HL-60 (cell line): Measurements from ENCODE around the gene ALK.

Source experiments
- DNase-seq, 2 experiments: peaks; one replicate each; pipeline ENCODE4 v3.0.0-alpha.2; 2010 to 2020; ENCODE audit warnings: low read depth in 1 of 2, low spot score in 1 of 2
- H3K27ac ChIP-seq: fragments of 250-450 bp; sonication (Bioruptor Pico); replicated peaks from 2 replicates; pipeline ENCODE4 v1.5.1; 2020; ENCODE audit warnings: mild to moderate bottlenecking, moderate library complexity
- H3K27me3 ChIP-seq: fragments of 250-450 bp; sonication (Bioruptor Pico); 2 replicates; pipeline ENCODE4 v1.5.1; 2021; ENCODE audit warnings: mild to moderate bottlenecking, moderate library complexity; ENCODE audit not compliant: insufficient read depth, poor library complexity, severe bottlenecking
- H3K4me3 ChIP-seq: replicated peaks from 2 replicates; pipeline ENCODE4 v1.5.1; 2011; ENCODE audit warnings: mild to moderate bottlenecking, control low read depth, low read length; ENCODE audit not compliant: insufficient read depth
- GABPA ChIP-seq: IDR thresholded peaks from 2 replicates; pipeline ENCODE4 v1.6.1; 2012; ENCODE audit warnings: low read depth
- POLR2AphosphoS5 ChIP-seq: IDR thresholded peaks from 2 replicates; pipeline ENCODE4 v1.6.1; 2012; ENCODE audit warnings: low read depth
- SPI1 ChIP-seq: IDR thresholded peaks from 2 replicates; pipeline ENCODE4 v1.6.1; 2012; ENCODE audit warnings: low read depth, mild to moderate bottlenecking, borderline replicate concordance
- TF ChIP-seq, protein P1 (sequence below): IDR thresholded peaks from one replicate; pipeline ENCODE4 v1.5.1; 2011; ENCODE audit warnings: low read length, control low read depth, inconsistent platforms; ENCODE audit not compliant: insufficient read depth
- TF ChIP-seq, protein P2 (sequence below): IDR thresholded peaks from 2 replicates; pipeline ENCODE4 v1.6.1; 2012; ENCODE audit warnings: low read depth; ENCODE audit not compliant: insufficient replicate concordance

Gene ALK

DNA sequence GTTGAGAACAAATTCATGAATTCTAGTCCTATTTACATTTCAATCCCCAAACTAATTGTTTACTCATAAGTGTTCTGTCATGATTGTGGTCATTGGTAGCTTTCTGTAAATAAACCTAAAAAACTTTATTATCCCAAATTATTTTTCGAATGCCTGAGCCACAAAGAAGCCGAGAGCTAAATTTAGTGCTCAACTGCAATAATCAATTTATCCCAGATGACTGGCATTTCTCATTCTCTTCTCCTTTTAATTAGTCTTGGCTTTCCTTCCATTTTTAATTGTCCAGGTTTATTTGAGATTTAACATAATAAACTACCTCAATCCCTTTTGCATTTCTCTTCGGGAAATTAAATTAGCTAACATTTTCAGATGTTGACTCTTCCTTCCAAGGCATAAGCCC, 308.3 kb downstream of the ALK start:
- DNase-seq, result no peak
- H3K4me3 ChIP-seq, result no peak overlapping the region
- H3K27ac ChIP-seq, result no peak overlapping the region
- H3K27me3 ChIP-seq, result no peaks in the 10 kb centered on the region
- TF ChIP-seq GABPA, result no peak
- TF ChIP-seq, protein P1, sequence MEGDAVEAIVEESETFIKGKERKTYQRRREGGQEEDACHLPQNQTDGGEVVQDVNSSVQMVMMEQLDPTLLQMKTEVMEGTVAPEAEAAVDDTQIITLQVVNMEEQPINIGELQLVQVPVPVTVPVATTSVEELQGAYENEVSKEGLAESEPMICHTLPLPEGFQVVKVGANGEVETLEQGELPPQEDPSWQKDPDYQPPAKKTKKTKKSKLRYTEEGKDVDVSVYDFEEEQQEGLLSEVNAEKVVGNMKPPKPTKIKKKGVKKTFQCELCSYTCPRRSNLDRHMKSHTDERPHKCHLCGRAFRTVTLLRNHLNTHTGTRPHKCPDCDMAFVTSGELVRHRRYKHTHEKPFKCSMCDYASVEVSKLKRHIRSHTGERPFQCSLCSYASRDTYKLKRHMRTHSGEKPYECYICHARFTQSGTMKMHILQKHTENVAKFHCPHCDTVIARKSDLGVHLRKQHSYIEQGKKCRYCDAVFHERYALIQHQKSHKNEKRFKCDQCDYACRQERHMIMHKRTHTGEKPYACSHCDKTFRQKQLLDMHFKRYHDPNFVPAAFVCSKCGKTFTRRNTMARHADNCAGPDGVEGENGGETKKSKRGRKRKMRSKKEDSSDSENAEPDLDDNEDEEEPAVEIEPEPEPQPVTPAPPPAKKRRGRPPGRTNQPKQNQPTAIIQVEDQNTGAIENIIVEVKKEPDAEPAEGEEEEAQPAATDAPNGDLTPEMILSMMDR, result no peak
- TF ChIP-seq POLR2AphosphoS5, result no peak
- TF ChIP-seq SPI1, result no peak
- TF ChIP-seq, protein P2, sequence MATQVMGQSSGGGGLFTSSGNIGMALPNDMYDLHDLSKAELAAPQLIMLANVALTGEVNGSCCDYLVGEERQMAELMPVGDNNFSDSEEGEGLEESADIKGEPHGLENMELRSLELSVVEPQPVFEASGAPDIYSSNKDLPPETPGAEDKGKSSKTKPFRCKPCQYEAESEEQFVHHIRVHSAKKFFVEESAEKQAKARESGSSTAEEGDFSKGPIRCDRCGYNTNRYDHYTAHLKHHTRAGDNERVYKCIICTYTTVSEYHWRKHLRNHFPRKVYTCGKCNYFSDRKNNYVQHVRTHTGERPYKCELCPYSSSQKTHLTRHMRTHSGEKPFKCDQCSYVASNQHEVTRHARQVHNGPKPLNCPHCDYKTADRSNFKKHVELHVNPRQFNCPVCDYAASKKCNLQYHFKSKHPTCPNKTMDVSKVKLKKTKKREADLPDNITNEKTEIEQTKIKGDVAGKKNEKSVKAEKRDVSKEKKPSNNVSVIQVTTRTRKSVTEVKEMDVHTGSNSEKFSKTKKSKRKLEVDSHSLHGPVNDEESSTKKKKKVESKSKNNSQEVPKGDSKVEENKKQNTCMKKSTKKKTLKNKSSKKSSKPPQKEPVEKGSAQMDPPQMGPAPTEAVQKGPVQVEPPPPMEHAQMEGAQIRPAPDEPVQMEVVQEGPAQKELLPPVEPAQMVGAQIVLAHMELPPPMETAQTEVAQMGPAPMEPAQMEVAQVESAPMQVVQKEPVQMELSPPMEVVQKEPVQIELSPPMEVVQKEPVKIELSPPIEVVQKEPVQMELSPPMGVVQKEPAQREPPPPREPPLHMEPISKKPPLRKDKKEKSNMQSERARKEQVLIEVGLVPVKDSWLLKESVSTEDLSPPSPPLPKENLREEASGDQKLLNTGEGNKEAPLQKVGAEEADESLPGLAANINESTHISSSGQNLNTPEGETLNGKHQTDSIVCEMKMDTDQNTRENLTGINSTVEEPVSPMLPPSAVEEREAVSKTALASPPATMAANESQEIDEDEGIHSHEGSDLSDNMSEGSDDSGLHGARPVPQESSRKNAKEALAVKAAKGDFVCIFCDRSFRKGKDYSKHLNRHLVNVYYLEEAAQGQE, result no peak

DNA sequence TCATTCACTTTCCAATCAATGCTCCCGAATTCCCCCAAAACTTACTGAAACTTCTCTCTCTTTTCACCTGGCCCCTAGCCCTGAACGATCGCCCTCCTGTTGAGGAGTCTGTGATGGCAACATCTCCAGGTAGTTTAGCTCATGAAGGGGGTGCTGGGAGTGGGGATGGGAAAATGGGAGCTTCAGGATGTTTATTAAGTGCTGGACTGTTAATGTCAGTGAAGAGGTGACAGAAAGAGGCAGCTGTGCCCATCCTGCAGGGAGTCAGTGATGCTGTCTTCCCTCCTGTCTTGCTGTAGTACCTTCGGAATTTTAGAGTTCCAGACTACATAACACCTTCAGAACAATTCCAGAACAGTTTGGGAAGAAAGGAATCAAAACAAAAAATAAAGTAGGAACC, 308.8 kb downstream of the ALK start:
- no peak overlapping the region for H3K27ac ChIP-seq
- H3K27me3 ChIP-seq, result no peaks in the 10 kb centered on the region
- TF ChIP-seq, protein P2, result no peak
- TF ChIP-seq SPI1 (no peak), GABPA (no peak)
- no peak for DNase-seq
- no peak overlapping the region for H3K4me3 ChIP-seq

DNA sequence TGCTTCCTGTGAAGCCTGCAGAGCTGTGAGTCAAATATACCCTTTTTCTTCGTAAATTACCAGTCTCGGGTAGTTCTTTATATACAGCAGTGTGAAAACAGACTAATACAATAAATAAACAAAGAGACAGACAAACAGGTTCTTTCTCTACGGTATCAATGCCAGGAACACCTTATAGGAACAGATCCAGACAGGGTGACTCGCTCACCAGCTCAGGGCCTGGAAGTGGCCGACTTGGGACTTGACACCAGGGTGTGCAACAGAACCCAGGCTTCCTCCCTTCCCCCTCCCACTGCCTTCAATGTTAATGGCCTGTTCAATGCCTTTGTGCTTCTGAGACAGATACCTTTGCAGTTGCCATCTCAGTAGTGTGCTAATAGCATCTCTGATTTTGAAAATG, 309.5 kb downstream of the ALK start:
- TF ChIP-seq, protein P2, result no peak
- no peak for TF ChIP-seq SPI1
- TF ChIP-seq GABPA, result no peak
- TF ChIP-seq, protein P1, result no peak
- TF ChIP-seq POLR2AphosphoS5, result no peak
- H3K27ac ChIP-seq, result no peak overlapping the region
- no peaks in the 10 kb centered on the region for H3K27me3 ChIP-seq
- no peak overlapping the region for H3K4me3 ChIP-seq
- no peak for DNase-seq

DNA sequence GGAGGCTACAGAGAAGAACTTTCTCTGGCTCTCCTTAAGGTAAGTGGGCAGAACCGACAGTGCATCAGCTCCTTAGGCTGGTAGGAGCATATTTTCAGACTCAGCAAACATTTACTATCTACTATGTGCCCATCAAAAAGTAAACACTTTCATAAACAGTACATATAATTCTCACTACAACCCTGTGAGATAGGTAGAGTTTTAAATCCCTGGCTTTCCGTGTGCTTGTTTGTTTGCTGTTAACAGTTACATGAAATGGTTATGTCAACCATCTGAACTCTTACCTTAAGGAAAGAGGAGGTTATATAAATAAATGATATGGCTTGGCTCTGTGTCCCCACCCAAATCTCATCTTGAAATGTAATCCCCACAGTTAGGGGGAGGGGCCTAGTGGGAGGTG, 310.1 kb downstream of the ALK start:
- H3K4me3 ChIP-seq, result no peak overlapping the region
- H3K27me3 ChIP-seq, result no peaks in the 10 kb centered on the region
- no peak for TF ChIP-seq GABPA
- no peak for TF ChIP-seq POLR2AphosphoS5
- TF ChIP-seq SPI1, result no peak
- TF ChIP-seq, protein P1, result no peak
- TF ChIP-seq, protein P2, result no peak
- DNase-seq, result no peak
- no peak overlapping the region for H3K27ac ChIP-seq
